ENCODE results near the gene EHF. TPM values are rescaled to one million over a fixed set of nuclear protein-coding genes. Genes with fewer than 3 reads are reported as not detected.

Gene EHF
- total and polyA plus RNA-seq, 10 donors, result 0.02 to 1.8 (median 0.40) TPM; not detected in 2

DNA sequence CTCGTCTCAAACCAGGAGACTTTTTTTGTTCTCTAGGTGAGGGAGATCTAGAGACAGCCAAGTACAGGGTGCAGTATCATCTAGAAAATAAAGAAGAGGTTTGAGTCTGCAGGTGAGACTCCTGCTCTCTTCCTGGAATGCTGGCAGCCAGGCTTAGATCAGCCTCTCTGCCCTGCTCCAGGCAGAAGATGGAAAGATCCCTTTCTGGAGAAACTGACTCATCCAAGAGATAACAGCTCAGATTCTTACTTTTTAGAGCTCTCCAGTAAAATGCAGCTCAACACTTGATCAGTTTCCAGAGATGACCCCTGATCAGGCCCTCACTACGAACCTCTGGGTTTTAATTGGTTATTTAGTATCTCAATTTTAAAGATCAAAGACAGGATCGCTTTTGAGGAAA, 44.6 kb upstream of the EHF start:
- no peaks in the 10 kb centered on the region for H3K9me3 ChIP-seq
- intact Hi-C loops (cut with DNase I; ENCODE audit: low total_unique reads), result no loop called here
- DNase-seq, result no peak
- peaks cover 0 to 54% (median 0%) of the 10 kb centered on the region in 7 donors for H3K27me3 ChIP-seq (replicated peaks in 1 of 7)
- H3K4me1 ChIP-seq, result no peaks in the 10 kb centered on the region
- no peak overlapping the region for H3K4me3 ChIP-seq
- no peaks in the 10 kb centered on the region for H3K36me3 ChIP-seq
- H3K27ac ChIP-seq, result no peak overlapping the region
- TF ChIP-seq POLR2A (IDR thresholded peaks at IDR 0.05), result no peak
- no peak for TF ChIP-seq CTCF (IDR thresholded peaks at IDR 0.05 in 8 of 11, conservative IDR thresholded peaks at IDR 0.05 in 3 of 11)
- 79 to 93% (median 83%) methylated on average over 3 of the region's 3 CpGs for WGBS, 5 donors

- intact Hi-C loops (cut with DNase I; ENCODE audit: low total_unique reads), result loop anchor here (5.0 kb wide), 1 partner anchor 808 kb away; no protein-coding TSS in a partner anchor
- Histone ChIP-seq H3K27me3 (replicated peaks in 1 of 7) (peaks cover 0 to 22% (median 0%) of the 10 kb centered on the region in 7 donors), H3K36me3 (no peaks in the 10 kb centered on the region), H3K4me1 (peaks cover 0 to 19% (median 14%) of the 10 kb centered on the region in 6 donors), H3K9me3 (no peaks in the 10 kb centered on the region), H3K4me3 (no peak overlapping the region), H3K27ac (no peak overlapping the region)
- DNase-seq, result no peak
- WGBS, 5 donors, result 79 to 85% (median 85%) methylated on average over 4 of the region's 4 CpGs
- no peak for TF ChIP-seq POLR2AphosphoS5 (IDR thresholded peaks at IDR 0.05)
- TF ChIP-seq CTCF (IDR thresholded peaks at IDR 0.05 in 8 of 11, conservative IDR thresholded peaks at IDR 0.05 in 3 of 11), result no peak
- no peak for TF ChIP-seq POLR2A (IDR thresholded peaks at IDR 0.05)
Measured at GRCh38 chr11:34583818-34584217, 37.1 kb upstream of the EHF start.

- 48 to 69% (median 59%) methylated on average over 2 of the region's 2 CpGs for WGBS, 5 donors
- Histone ChIP-seq H3K27me3 (replicated peaks in 1 of 7) (peaks cover 0 to 11% (median 0%) of the 10 kb centered on the region in 7 donors), H3K4me1 (peaks cover 0 to 19% (median 14%) of the 10 kb centered on the region in 6 donors), H3K27ac (no peak overlapping the region), H3K36me3 (no peaks in the 10 kb centered on the region), H3K4me3 (no peak overlapping the region), H3K9me3 (no peaks in the 10 kb centered on the region)
- no peak for DNase-seq
- intact Hi-C loops (cut with DNase I; ENCODE audit: low total_unique reads), result loop anchor here (5.0 kb wide), 1 partner anchor 307 kb away; no protein-coding TSS in a partner anchor
- no peak for TF ChIP-seq POLR2A (IDR thresholded peaks at IDR 0.05)
- TF ChIP-seq POLR2AphosphoS5 (IDR thresholded peaks at IDR 0.05), result no peak
- no peak for TF ChIP-seq CTCF (IDR thresholded peaks at IDR 0.05 in 8 of 11, conservative IDR thresholded peaks at IDR 0.05 in 3 of 11)
Measured at GRCh38 chr11:34585304-34585734, 35.6 kb upstream of the EHF start.

GRCh38 chr11:34585735-34586487, 35.0 kb upstream of the EHF start:
- WGBS, 5 donors, result 2 to 11% (median 5%) methylated on average over 4 of the region's 4 CpGs
- no peaks in the 10 kb centered on the region for H3K9me3 ChIP-seq
- intact Hi-C loops (cut with DNase I; ENCODE audit: low total_unique reads), result loop anchor here (5.0 kb wide), 1 partner anchor 306 kb away; no protein-coding TSS in a partner anchor
- no peak overlapping the region for H3K4me3 ChIP-seq
- H3K36me3 ChIP-seq, result no peaks in the 10 kb centered on the region
- no peak for DNase-seq
- peaks cover 0 to 11% (median 0%) of the 10 kb centered on the region in 7 donors for H3K27me3 ChIP-seq (replicated peaks in 1 of 7)
- H3K27ac ChIP-seq, result peak overlapping the region in 1 of 8 donors; percentile 10
- peaks cover 0 to 19% (median 14%) of the 10 kb centered on the region in 6 donors for H3K4me1 ChIP-seq
- TF ChIP-seq POLR2A (IDR thresholded peaks at IDR 0.05) (no peak), POLR2AphosphoS5 (IDR thresholded peaks at IDR 0.05) (no peak), CTCF (IDR thresholded peaks at IDR 0.05 in 8 of 11, conservative IDR thresholded peaks at IDR 0.05 in 3 of 11) (peak; percentile 21 to 72 (median 58))

All from spleen (tissue), 11 donors.